Progenitor cell of endocrine pancreas (in vitro differentiated cells): ENCODE measurements around the gene RMND5B. TPM values are rescaled to one million over a fixed set of nuclear protein-coding genes. Genes with fewer than 3 reads are reported as not detected.

Source experiments
- DNase-seq: peaks from one replicate; pipeline ENCODE4 v3.0.0; 2021; ENCODE audit warnings: low spot score; ENCODE audit not compliant: unreplicated experiment
- H3K27ac Mint-ChIP-seq: 2 replicates; pipeline ENCODE4 v1.8.0; 2021; ENCODE audit warnings: mild to moderate bottlenecking, moderate library complexity, mixed read lengths
- H3K27me3 Mint-ChIP-seq: 2 replicates; pipeline ENCODE4 v1.8.0; 2021; ENCODE audit warnings: mixed read lengths
- H3K36me3 Mint-ChIP-seq: 2 replicates; pipeline ENCODE4 v1.8.0; 2022; ENCODE audit warnings: mixed read lengths; ENCODE audit not compliant: insufficient read depth
- H3K4me1 Mint-ChIP-seq: 2 replicates; pipeline ENCODE4 v1.8.0; 2021; ENCODE audit warnings: low read depth, mixed read lengths
- H3K4me3 Mint-ChIP-seq: 2 replicates; pipeline ENCODE4 v1.8.0; 2021; ENCODE audit warnings: low read depth, mild to moderate bottlenecking, moderate library complexity, mixed read lengths
- H3K9me3 Mint-ChIP-seq: 2 replicates; pipeline ENCODE4 v1.8.0; 2021; ENCODE audit warnings: low read depth, mixed read lengths
- total RNA-seq: library from RNA; stranded (reverse); gene quantifications from 2 replicates; pipeline ENCODE4 v1.2.1, GENCODE V29; 2021
- TF ChIP-seq, protein P1 (sequence below): fragments of 200-600 bp; sonication (generic); IDR thresholded peaks from one replicate; pipeline ENCODE4 v1.5.0; 2021; ENCODE audit warnings: antibody characterized with exemption, mild to moderate bottlenecking; ENCODE audit not compliant: unreplicated experiment

RMND5B gene
- total RNA-seq, 1 donor from 2014 or later, result 48.5 TPM

DNA sequence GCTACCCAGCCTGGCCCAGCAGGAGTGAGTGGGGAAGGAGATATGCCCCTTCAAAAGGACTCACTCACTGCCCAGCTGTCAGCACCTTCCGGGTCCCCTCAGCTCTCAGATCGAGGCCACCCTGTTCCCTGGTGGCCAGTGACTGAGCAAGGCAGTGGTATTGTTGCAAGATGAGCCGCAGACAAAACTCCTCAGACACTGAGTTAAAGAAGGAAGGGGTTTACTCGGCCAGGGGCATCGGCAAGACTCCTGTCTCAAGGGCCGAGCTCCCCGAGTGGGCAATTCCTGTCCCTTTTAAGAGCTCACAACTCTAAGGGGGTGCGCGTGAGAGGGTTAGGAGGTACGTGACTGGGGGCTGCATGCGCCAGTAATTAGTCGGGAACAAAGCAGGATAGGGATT lies 27.2 kb upstream of the RMND5B start:
- no peak for DNase-seq
- Mint-ChIP-seq H3K4me3 (no peak overlapping the region), H3K27me3 (peaks cover 10% of the 10 kb centered on the region), H3K36me3 (no peaks in the 10 kb centered on the region), H3K4me1 (no peaks in the 10 kb centered on the region), H3K27ac (no peak overlapping the region), H3K9me3 (no peaks in the 10 kb centered on the region)
- TF ChIP-seq, protein P1, sequence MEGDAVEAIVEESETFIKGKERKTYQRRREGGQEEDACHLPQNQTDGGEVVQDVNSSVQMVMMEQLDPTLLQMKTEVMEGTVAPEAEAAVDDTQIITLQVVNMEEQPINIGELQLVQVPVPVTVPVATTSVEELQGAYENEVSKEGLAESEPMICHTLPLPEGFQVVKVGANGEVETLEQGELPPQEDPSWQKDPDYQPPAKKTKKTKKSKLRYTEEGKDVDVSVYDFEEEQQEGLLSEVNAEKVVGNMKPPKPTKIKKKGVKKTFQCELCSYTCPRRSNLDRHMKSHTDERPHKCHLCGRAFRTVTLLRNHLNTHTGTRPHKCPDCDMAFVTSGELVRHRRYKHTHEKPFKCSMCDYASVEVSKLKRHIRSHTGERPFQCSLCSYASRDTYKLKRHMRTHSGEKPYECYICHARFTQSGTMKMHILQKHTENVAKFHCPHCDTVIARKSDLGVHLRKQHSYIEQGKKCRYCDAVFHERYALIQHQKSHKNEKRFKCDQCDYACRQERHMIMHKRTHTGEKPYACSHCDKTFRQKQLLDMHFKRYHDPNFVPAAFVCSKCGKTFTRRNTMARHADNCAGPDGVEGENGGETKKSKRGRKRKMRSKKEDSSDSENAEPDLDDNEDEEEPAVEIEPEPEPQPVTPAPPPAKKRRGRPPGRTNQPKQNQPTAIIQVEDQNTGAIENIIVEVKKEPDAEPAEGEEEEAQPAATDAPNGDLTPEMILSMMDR, result no peak

DNA sequence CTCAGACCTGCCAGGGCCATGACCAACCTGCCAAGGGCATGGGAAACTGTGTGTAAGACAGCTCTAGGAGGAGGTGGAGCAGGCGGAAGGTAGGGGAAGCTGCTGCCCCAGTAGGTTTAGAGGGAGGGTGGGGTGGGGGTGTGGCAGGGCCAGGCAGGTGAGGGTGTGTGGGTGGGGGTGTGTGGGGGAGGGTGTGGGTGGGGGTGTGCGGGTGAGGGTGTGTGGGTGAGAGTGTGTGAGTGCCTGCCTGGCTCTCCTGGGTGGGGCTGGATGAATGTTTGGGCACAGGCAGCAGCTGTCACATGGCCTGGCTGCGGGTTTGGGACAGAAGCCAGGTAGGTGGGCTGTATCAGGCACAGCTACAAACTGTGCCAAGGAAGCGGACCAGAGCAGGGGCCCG lies 26.3 kb upstream of the RMND5B start:
- Mint-ChIP-seq H3K27ac (no peak overlapping the region), H3K4me1 (no peaks in the 10 kb centered on the region), H3K9me3 (no peaks in the 10 kb centered on the region)

DNA sequence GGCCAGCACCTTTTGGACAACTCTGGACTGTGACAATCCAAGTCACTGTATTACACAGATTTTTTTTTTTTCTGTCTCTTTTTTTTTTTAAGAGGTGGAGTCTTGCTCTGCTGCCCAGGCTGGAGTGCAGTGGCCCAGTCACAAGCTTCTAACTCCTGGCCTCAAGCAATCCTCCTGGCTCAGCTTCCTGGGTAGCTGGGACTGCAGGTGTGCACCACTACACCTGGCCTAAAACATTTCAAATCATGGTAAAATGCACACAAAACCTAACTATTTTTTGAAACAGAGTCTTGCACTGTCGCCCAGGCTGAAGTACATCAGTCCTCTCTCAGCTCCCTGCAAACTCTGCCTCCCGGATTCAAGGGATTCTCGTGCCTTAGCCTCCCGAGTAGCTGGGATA lies 24.7 kb upstream of the RMND5B start:
- no peak for DNase-seq
- peaks cover 19% of the 10 kb centered on the region for H3K27me3 Mint-ChIP-seq
- TF ChIP-seq, protein P1, result no peak
- H3K9me3 Mint-ChIP-seq, result no peaks in the 10 kb centered on the region
- no peak overlapping the region for H3K27ac Mint-ChIP-seq
- no peaks in the 10 kb centered on the region for H3K36me3 Mint-ChIP-seq
- H3K4me1 Mint-ChIP-seq, result no peaks in the 10 kb centered on the region
- H3K4me3 Mint-ChIP-seq, result no peak overlapping the region

More for the DNA sequence above, 26.3 kb upstream of the RMND5B start:
- Mint-ChIP-seq H3K36me3 (no peaks in the 10 kb centered on the region), H3K4me3 (no peak overlapping the region), H3K27me3 (peaks cover 10% of the 10 kb centered on the region)
- no peak for DNase-seq
- TF ChIP-seq, protein P1, result no peak

DNA sequence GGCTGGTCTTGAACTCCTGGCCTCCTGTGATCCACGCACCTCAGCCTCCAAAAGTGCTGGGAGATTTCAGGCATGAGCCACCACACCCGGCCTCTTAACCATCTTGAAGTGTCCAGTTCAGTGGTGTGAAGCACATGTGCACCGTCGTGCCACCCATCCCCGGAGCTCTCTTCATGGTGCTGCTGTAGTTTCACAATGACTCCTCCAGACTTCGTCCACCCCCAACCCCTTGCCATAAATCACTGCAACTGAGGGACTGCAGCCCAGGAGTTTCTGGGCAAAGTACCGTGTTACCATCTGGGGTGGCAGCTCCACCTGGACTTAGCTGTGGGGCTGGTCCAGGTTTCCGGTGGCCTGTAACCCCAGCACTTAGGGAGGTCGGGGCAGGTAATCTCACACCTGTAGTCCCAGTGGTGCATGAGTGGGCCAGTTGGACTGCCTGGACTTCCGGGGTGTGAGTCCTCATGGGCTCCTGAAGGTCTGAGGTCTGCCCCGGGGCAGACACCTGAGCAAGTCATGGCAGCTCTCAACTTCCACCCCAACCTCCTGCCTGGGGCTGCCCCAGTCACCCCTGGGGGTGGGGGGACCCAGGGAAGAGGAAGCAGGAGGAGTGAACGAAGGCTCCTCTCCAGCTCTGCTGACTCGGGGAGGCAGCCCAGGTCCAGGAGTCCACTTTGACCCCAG lies 24.1 kb upstream of the RMND5B start:
- H3K27ac Mint-ChIP-seq, result no peak overlapping the region
- no peaks in the 10 kb centered on the region for H3K4me1 Mint-ChIP-seq
- no peaks in the 10 kb centered on the region for H3K36me3 Mint-ChIP-seq
- TF ChIP-seq, protein P1, result no peak
- no peaks in the 10 kb centered on the region for H3K9me3 Mint-ChIP-seq
- peaks cover 19% of the 10 kb centered on the region for H3K27me3 Mint-ChIP-seq
- no peak for DNase-seq
- H3K4me3 Mint-ChIP-seq, result no peak overlapping the region

DNA sequence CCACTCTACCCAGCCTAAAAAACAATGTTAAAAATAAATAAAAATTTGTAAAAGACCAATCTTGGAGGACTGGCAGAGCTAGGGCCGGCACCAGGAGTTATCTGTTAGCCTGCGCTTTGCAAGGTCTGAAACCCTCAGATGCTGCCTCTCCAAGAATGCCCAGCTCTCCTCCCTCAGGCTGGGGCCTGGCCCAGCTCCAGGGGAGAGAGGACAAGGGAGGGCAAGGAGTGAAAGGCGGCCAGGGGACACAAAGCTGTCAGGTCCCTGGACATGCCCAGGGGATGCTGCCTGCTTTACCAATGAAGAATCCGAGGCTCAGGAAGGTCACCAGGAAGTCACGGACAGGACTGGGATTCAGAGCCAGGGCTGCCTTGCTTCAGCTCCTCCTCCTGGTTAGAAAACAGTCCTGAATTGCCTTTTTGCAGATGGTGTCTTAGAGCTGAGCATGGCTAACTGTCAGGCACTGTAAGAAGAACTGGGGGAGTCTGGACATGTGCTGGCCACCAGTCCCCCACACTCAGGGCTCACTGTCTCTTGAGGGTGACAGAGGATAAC lies 23.0 kb upstream of the RMND5B start:
- Mint-ChIP-seq H3K27ac (no peak overlapping the region), H3K9me3 (no peaks in the 10 kb centered on the region), H3K36me3 (no peaks in the 10 kb centered on the region), H3K27me3 (peaks cover 25% of the 10 kb centered on the region), H3K4me1 (no peaks in the 10 kb centered on the region), H3K4me3 (no peak overlapping the region)
- TF ChIP-seq, protein P1, result no peak
- DNase-seq, result no peak
